ENCODE results near the gene GRIK3.
"Not testable (repeated sequence)": the region's sequence is repeated elsewhere in the genome, so short reads cannot be mapped to it uniquely, and the experiment has no call there.

GRIK3 gene

DNA sequence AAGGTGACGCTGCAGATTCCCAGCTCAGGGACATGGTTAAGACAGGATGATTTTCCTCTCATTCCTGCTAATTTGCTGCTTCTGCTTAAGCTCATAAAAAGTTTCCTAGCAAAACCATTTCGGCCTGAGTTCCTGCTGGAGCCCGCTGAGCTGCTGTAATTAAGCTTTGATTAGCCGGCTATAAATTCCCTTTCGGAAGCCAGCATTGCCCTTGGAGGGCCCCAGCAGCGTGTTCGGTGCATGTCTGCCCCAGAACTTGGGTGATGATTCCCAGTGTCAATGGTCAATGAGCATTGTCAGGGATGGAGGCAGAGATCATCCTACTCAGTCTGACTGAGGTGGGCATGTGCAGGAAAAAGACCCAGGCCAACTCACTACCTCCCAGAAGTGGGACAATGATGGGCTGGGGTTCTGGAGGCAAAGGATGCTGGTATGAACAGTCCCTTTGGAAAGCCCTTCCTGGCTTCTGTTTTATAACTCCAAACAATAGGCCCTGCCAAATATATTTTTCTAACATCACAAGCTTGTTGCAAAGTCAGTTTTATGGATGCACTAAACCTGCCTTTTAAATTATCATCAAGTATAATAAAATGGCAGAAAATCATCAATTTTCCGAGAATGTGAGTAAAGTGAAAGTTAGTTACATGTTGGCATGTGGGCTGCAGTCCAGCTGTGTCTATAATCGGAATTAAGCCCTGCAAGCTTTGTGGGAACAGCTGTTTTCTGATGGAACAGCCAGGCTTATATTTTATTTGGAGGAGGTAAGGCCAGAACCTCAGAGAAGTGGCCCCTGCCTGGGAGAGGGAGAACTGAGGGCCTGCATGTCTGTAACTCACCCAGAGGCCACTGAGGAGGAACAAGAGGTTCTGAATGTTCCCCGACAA is 257.1 kb downstream of the GRIK3 start:
- DNase-seq = no peak

DNA sequence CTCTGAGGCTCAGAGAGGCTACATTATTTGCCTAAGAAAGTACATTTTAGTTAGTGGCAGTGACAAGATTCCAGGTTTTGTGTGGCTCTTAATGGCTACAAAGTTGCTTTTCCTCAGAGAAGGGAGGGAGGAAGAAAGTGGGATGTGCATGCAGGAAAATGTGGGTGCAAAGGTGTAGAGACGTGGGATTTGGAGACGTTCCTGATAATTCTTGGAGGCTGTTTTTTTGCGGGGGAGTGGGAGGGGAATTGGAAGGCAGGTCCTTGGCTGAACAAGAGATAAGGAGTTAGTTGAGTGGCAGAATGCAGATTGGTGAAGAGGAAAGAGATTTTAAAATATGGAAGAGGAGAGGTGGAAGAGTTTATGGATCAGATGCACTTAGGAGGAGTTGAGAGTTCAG is 258.1 kb downstream of the GRIK3 start:
- DNase-seq = no peak

DNA sequence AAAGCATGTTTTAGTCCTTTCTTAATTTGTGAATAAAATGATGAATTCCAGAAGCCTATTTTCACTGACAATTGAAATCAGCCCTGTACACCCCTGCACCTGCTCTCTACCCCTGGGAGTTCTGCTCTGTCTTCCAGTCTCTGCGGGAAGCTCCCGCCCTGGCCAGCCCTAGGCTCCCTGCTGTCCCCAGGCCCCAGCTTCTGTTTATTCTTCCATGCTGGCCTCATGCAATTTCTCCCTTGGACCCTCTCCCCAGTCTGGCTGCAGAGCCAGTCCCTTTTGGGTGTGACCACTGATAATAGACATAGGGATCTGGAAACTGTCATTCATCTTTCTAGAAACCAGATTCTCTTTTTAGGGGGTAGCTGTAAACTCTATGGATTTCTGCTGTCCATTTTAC is 258.6 kb downstream of the GRIK3 start:
- DNase-seq = no peak

DNA sequence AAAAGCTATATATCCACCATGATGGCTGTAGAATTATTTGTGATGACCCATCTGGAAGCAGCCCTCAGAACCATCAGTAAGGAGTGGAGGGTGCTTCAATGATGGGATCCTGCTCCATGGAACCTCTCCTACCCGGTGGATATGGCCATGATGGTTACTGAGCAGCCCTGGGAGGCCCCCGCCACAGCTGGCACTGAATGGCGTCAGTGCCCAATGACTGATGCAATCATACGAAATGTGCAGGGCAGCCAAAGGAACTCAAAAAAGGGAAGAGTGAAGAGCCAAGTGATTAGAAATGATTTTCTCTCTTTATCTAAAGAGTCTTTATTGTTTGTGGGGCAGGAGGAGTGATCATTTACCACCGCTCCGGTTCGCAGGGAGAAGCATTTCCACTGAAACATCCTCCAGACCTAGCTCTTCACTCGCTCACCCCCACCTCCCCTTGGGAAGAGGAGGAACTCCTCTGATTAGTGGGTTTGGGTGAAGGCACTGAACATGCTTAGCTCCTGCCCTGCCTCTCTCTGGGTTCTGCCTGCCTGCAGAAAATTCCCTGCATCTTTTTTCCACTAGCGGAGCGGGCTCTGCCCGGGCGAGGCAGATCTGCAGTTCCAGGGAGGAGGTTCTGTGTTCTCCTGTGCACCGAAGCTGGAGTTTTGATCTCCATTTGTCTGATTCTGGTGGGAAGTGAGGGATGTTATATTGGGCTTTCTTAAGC is 260.3 kb downstream of the GRIK3 start:
- no peak for DNase-seq

DNA sequence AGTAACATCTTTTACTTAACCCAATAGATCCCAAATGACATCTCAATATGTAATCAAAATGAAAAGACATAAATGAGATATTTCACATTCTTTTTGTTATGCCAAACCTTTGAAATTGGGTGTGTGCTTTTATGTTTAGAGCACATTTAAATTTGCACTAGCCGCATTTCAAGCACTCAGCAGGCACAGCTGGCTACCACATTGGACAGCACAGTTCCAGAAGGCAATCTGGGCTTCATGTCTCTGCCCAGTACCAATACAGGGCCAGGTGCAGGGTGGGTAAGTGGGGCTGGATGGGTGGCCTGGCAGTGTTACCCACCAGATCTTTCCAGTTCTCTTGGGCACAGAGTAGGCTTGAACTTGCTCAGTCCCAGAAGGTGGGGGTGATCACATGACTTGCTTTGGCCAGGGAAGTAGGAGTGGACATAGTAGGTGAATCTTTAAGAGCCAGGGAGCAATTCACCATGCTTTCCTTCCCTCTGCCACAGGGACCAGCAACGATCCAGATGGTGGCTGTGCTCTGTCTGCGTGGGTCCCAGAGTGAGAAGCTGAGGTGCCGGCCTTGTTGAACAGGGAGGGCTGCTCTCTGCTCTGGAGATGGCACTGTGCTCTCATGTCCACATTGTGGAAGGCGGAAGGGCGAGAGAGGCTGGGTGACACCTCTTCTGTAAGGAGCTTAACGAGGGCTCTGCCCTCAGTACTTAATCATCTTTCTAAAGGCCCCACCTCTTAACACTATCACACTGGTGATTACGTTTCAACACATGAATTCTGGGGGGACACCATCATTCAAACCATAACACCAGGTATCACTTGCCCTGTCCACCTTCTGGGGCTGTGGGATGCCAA is 261.4 kb downstream of the GRIK3 start:
- no peak for DNase-seq

DNA sequence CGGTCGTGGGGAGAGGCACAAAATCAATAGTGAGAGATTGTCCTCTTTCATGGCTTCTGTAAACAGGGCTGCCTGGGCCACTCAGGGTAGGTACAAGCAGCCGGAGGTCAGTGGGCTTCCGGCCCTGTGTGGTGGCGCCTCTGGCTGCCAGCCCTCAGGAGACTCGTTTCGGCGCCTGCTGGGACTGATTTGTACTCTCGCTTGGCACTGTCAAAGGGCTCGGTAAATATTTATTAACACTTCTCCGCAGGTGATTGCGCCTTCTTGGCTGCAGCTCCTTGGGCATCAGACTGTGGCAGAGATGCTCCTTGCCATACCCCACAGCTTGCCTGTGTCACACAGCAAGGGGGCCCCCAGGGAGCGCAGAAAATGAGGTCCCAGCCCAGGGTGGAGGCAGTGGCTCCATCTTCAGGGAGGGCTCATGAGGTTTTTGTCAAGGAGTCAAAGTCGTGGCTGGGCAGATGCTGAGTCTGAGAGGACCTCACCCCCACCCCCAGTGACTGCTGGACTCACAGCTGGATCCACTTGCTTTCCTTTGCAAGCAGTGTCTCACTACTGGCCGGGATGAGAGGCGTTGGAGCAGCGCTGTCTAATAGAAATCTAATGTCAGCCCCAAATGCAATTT is 262.5 kb downstream of the GRIK3 start:
- no peak for DNase-seq

DNA sequence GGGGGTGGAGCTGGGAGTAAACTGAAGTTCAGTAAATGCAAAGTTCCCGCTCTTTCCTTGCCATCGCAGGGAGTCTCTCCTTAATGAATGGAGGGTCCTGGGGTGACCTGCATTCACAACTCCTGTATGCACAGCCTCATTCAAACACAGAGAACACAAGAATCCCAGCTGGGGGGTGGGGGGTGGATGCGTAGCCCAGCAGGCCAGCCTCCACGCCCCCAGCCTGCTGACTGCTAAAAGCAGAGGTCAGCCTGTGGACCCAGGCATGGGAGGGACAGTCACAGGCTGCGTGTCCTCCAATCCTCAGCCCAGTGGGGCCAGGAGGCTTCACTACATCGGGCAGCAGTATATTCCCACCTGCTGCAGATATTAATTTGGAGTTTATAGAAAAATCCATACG is 263.1 kb downstream of the GRIK3 start:
- no peak for DNase-seq

DNA sequence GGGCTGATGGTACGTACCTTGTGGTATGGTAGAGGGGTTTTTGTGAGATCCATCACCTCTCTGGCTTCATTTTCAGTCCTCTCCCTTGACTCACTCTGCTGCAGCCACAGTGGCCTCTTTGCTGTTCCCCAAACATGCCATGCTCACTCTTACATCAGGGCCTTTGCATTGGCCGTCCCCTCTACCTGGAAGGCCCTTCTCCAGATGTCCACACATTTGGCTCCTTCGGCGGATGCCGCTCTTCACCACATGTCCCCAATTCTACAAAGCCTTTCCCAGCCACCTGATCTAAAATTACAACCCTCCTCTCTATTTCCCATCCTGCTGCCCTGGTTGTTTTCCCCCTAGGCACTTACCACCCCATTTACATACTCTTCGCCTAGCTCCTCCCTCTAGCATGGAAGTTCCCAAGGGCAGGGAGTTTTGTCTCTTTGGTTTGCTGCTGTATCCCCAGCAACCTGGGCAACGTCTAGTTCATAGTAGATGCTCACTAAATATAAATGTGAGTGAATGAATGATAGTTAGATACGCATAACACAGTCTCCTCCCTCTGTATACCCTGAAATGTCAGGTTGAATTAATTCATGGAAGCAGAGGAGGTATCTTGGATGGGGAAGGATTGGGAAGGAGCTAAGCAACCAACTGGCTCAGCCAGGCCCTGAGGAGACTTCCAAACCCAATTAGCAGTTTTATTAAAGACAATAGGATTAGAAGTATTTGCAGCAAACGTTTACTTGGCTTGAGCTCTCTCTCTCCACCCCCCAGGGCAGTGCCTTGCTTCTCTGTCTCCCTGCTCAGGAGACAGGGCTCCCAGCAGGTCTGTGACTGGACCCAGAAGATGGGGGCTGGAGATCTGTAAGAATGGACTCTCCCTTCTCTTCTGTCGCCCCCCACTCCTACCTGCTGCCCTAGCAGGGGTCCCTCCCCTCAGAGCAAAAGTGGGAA is 264.2 kb downstream of the GRIK3 start:
- DNase-seq = no peak

DNA sequence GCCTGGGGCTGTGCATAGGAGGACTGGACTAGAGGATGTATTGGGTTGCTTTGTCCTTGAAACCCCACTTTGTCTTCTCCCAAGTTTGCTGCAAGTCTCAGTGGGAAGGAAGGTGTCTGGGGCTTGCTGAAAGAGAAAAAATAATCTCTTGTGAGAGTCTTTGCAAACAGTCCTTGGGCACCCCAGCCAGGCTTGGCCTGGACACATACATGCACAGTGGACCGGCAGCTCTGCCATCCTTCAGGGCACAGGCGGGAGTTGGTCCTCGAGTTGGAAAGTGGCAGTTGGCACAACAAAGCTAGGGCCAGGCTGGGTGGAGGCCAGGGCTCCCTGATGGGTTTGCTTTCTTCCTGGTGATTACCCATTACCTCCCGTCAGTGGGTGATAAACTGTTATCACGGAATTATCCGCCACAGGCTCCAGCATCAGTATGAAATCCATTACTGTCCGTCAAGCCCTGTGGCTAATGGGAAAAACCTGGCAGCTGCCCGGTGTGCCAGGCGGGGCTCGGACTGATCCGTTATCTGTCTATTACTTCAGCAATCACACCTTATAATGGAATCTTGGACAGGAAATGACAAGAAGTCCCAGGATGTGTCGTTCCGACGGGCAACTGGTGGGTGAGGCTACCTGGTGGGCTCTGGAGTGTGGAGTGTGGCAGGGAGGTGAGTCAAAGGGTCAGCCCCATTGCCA is 265.7 kb downstream of the GRIK3 start:
- DNase-seq = no peak

DNA sequence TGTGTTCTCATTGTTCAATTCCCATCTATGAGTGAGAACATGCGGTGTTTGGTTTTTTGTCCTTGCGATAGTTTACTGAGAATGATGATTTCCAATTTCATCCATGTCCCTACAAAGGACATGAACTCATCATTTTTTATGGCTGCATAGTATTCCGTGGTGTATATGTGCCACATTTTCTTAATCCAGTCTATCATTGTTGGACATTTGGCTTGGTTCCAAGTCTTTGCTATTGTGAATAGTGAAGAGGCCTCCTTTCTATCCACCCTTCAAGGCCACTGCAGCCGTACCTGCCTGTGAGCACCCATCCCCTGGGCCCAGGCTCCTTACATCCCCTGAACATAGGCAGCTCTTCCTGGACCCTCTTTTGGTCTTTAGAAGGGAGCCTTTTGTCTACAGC is 266.9 kb downstream of the GRIK3 start:
- not testable (repeated sequence) for DNase-seq

DNA sequence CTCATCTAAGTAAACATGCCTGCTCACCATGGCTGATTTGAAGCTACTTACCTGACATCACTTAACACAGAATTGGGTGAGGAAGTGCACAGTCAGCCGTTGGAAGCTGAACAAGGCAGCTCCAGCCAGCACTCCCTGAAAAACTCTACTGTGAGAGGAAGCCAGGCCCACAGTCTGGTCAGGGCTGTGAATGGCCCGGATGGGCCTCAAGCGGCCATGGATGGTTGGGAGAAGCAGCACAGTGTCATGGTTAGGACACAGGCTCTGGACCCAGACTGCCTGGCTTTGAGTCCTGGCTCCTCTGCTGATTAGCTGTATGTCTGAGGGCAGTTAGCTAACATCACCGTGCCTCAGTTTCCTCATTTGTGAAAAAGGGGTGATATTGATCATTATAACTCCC is 267.8 kb downstream of the GRIK3 start:
- DNase-seq = no peak

DNA sequence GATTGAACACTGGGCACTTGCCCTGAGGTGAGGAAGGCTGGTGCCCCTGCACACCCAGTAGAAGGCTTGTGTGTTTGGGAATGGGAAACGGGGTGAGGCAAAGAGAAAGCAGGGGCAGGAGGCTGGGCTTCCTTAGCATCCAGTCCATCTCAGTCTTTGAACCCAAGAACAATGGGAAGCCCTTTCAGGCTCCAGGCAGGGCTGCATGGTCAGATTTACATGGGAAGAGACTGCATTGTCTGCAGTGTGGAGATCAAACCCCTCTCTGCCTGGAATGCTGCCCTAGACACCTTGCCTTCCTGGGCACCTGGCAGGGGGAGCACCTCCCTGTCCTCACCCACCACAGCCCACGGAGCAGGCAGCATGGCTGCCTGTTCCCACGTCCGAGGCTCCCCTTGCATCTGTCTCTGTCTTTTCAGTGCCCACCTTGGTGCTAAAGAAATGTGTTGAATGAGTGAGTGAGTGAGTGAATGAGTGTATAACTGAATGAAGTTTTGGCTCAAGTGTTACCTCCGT is 268.5 kb downstream of the GRIK3 start:
- no peak for DNase-seq

DNA sequence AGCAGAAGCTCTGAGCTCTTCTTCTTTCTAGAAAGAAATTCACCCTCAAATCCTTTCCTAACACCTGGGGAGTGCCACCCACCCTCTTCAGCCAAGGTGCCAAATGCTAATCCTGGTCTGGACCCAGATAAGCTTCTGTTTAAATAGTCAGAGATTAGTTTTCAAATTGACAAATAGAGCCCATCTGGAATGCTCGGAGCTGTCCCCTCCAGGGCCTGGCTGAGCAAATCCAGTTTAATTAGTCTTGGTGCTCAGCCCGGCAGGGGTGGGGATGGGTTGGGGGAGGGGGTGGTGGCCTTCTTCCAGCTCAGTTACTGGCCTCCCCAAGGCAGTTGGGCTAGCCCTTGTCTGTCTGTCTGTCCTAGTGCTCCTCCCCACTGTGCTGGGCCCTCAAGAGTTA is 269.5 kb downstream of the GRIK3 start:
- DNase-seq = peak; percentile 26

DNA sequence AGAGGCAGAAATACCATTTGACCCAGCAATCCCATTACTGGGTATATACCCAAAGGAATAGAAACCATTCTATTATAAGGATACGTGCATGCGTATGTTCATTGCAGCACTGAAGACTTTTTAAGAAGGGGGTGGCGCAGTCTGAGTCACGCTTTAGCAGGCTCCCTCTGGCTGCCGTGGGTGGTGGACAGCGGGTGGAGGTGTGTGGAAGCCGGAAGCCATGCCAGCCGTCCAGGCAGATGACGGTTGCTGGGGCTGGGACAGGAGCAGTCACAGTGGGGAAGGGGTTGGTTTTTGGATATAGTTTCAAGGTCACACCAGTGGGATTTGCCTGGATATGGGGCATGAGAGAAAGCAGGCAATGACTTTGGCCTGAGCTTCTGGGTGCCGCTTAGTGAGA is 270.5 kb downstream of the GRIK3 start:
- DNase-seq = no peak

DNA sequence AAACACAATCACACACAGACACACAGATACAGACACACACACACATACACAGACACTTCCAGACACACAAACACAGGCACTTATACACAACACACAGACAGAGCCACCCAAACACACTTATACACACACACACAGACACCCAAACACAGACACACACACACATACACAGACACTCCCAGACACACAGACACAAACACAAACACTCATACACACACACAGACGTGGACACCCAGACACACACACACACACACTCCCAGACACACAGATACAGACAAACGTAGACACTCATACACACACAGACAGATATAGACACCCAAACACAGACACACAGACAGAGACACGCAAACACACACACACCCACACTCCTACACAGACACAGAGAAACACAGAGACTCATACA is 272.1 kb downstream of the GRIK3 start:
- DNase-seq = no peak

DNA sequence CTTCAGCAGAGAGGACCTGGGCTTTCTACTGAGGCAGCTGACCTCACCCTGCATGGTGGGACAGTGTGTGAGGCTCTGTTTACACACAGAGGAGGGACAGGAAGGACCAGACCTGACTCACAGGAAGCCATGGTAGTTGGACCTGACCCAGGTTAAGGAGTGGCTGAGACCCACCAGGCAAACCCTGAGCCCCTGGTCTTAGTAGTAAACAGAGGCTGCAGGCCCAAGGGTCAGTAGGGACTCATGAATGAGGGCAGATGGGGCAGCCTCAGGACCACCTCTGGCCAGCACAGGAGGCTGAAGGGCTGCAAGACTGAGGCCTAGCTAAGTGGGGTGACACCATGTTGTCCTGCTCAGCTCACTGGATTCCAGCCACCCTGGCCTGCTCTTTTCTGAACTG is 273.2 kb downstream of the GRIK3 start:
- DNase-seq = no peak

DNA sequence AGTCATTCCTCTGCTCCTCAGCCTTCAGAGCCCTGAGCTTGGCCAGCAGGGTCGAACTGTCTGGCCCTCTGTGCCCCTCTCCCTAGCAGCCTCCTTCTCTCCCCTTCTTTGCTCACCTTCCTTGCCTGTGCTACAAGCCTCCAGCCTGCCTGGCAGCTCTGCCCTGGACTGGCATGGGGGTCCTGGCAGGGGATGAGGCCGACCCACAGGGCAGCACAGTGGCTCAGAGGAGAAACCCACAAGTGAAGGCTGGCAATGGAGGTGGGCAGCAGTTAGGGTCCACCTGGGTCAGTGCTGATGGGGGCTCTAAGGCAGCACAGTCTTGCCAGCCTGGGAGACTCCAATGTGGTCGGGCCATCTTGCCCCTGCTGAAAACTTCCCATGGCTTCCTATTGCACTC is 274.2 kb downstream of the GRIK3 start:
- DNase-seq = no peak

DNA sequence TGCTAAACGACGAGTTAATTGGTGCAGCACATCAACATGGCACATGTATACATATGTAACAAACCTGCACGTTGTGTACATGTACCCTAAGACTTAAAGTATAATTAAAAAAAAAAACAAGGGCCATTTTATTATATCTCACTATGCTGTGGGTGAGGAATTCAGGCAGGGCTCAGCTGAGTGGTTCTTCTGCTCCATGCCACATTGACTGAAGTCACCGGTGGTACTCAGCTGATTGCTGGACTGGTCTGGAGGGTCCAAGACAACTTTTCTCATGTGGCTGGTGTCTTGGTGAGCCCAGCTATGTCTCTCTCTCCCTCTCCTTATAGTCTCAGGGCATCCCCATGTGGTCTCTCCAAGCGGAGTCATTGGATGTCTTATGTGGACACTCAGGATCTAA is 275.0 kb downstream of the GRIK3 start:
- DNase-seq = no peak

DNA sequence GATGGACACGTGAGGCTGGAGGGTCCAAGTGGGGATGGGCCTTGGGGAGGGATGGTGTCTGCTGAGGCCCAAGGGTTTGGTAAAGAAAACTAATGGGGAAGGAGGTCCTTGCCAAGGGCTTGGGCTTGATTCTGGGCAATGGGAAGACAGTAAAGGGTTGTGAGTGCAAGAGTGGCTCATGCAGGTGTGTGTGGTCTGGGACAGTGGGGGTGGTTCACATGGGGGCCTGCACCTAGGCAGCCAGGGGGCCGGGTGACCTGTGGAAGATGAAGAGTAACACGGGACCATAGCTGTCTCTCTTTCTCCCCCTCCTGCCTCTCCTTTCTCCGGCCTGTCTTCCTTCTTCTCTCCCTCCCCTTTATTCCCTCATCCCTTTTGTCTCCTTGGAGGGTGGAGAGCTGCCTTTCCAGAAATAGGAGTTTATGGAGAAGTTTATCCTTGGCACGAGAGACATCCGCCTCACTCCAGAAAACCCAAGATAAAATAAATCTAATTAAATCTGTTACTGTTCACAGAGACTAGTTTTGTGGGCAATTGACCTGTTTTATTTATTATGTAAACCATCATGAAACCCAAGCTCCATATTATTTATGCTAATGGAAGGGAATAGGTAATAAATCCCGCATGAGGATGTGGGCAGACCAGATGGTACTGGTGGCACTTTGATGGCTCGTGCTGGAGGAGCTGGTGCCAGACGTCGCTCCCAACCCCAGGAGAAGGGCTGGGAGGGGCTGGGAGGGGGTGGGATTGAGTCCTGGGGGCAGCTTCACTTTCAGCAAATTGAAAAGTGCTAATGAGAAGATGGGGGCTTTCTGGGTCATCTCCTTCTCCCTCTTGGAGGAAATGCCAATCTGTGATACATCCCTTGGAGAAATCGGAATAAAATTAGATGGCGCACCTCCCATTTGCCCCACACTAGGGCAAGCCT is 278.7 kb downstream of the GRIK3 start:
- DNase-seq = peak; percentile 20

DNA sequence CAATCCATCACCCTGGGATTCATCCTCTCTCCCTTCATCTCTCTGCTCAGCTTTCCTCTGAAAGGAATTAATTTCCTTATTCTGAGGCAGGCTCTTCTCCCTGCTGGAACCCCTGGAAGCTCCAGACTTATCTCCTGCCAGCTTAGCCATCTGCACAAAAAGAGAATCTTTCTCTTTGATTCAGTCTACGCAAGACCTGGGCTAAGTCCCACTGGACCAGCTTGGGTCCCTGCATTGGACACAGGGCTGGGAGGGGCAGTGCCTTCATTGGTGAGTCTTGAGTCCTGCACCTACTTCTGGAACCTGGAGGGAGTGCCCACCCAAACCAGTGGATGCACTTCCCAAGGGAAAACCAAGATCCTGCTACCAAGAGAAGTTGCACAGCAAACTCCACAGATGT is 279.9 kb downstream of the GRIK3 start:
- no peak for DNase-seq

All from NCI-H2171 (cell line).